ENCODE results near the gene TNFAIP8.

DNA sequence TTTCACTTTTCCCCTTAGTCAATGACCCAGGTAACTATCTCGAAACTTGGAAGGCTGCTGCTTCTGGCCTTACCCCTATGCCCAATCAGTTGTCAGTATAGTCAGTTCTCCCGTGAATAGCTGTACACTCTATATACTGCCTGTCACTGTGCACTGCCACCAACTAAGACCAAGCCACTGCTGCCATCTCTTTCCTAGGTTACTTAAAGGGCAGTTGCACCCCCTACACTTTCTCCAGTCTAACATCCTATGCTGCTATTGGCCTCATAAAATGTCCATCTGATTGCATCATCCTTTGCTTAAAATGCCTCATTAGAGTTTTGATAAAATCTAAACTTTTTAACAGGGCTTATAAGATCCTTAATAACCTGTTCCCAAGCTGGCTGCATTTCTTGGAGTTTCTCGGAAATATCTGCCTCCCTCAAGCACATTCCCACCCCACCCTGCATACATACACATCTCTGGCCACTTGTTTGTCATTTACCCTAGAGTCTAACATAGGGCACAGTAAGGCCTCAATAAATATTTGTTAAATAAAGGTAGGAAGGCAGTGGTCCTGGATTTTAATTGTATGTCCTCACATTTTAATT, 32.8 kb upstream of the TNFAIP8 start:
- no peak for TF ChIP-seq DPF2 (IDR thresholded peaks at IDR 0.05)
- TF ChIP-seq EP300 (IDR thresholded peaks at IDR 0.05; ENCODE audit: borderline replicate concordance in 1 of 2, control insufficient read depth in 1 of 2, low read depth in 2 of 2, low read length in 2 of 2) = no peak
- no peak for TF ChIP-seq PAX8 (IDR thresholded peaks at IDR 0.05)
- TF ChIP-seq GABPA (IDR thresholded peaks at IDR 0.05; ENCODE audit: low read depth) = no peak
- TF ChIP-seq ZNF24 (IDR thresholded peaks at IDR 0.05) = no peak
- no peak for TF ChIP-seq LARP7 (IDR thresholded peaks at IDR 0.05)
- no peak for TF ChIP-seq POLR2AphosphoS2 (IDR thresholded peaks at IDR 0.05; ENCODE audit: low read depth, low read length)
- no peak for TF ChIP-seq NBN (IDR thresholded peaks at IDR 0.05)

All from GM12878 (cell line).